HT1080 (cell line): ENCODE results near the gene NSUN7. TPM values are rescaled to one million over a fixed set of nuclear protein-coding genes. Genes with fewer than 3 reads are reported as not detected.

Experiments
- DNase-seq: peaks from one replicate; pipeline ENCODE4 v3.0.0-alpha.2; 2015; ENCODE audit warnings: low read depth
- small RNA-seq: library from RNA; depleted of rRNA; stranded (forward); fragments of <200 nt; gene quantifications from one replicate; pipeline ENCODE3, GENCODE V24; 2014
- total RNA-seq: library from RNA; depleted of rRNA; stranded (reverse); fragments of >200 nt; shearing (Covaris generic); gene quantifications from 2 replicates; pipeline ENCODE4 v1.2.3, GENCODE V29; 2014; rRNA removed

Gene NSUN7
- total RNA-seq, 1 experiment from 2014 or later = not detected

DNA sequence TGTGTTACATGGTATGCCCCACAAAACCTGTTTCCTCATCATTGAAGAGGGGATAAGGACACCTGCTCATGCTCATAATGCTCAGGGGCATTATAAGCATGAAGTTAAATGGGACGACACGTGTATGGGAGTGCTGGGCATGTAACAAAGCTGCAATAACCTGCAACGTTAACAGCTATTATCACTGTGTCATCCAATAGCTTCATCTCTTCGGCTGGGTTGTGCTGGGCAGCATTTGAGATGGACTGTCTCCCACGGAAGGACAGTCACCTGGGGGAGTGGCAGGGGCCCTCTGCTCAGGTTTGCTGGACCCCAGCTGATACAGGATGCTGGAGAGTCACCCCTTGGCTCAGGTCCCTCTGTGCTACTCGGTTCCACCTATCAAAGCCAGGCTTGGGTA is 94.5 kb downstream of the NSUN7 start:
- no peak for DNase-seq

DNA sequence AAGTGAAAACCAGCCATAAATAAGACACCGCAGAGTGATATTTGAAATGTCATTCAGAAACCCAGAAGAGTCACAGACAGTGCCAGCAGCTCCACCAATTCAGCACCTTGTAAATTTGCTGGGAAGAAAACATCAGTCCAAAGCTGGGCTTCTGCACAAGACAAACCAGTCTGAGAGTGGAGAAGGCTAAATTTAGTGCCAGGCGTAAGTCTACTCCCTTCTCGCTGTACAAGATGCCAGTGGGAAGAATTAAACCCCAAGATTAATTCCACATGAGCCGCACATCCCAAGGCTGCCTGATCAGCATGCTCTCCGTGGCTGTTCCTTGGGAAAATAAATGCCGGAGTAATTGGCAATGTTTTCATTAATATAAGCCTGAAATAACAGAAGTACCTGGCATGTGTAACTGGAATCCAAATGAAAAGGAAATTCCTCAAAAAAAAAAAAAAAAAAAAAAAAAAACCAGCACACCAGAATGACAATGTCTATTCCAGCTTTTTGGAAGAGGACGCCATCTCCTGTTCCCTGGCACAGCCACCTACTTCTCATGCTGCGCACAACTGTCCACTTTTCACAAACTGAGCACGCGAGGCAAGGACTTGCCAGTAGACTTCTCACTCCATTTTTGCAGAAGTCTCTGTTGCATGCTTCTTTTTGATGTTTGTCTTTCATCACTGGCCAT is 95.5 kb downstream of the NSUN7 start:
- DNase-seq = no peak

DNA sequence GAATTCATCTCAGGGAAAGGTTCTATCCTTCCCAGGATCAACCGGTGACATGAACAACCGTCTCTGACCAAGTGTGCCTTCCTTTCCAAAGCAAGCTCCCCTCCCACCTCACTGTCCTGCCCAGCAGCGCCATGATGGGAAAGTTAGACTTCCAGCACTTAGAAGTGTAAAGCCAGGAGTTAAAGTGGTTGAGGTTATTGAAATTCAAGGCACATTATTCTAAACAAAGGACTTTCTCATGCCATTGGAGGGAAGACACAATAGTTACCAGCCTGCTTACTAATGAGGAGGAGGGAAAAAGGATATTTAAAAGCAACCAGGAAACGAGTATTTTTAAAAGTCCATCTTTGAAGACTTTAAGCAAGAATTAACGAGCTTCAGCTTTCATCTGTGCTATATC is 96.8 kb downstream of the NSUN7 start:
- DNase-seq = no peak

DNA sequence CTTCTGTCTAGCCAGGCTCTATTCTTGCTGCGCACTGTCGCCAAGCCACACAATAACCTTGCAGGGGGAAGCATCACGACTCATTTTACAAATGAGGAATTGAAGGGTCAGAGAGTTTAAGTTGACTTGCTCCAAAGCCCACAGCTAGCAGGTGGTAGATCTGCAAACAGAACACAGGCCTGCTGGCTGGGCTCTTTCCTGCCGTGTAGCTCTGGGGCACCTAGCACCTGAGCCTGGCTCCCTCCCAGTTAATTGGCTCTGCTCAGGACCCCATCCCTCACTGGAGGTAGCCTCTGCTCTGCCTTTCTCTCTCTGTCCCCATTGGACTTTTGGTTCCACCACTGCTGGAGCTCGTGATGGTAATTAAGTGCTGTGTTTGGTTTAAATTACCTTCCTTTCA is 98.5 kb downstream of the NSUN7 start:
- DNase-seq = no peak

DNA sequence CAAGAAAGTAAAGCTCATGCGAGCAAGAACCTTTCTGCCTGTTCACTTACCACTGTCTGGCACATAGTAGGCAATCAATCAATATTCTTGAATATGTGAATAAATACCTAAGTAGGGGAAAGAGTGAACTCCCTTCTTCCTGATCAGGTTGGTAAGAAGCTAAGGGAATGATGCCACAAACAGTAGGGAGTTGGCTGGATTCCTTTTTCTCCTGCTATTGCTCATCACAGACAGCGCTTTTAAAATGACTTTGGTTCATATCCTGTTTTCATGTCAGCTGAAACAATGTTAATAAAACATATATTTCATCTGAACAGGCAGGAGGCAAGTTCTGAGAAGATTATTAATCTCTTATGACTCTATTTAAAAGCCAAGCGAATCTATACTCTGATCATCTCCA is 99.2 kb downstream of the NSUN7 start:
- DNase-seq = peak; percentile 17

DNA sequence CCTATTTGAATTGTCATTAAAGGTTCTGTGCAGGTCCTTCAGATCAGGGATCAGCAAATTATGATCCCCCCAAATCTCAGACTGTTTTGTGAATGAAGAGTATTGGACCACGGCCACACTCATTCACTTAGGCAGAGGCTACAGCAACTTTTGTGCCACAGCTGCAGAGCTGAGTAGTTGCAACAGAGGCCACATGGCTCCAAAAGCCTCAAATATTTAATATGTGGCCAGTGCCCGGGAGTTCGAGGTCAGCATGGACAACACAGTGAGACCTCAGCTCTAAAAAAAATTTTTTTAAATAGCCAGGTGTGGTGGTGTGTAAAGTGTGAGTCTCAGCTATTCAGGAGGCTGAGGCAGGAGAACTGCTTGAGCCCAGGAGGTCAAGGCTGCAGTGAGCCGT is 100.7 kb downstream of the NSUN7 start:
- no peak for DNase-seq

DNA sequence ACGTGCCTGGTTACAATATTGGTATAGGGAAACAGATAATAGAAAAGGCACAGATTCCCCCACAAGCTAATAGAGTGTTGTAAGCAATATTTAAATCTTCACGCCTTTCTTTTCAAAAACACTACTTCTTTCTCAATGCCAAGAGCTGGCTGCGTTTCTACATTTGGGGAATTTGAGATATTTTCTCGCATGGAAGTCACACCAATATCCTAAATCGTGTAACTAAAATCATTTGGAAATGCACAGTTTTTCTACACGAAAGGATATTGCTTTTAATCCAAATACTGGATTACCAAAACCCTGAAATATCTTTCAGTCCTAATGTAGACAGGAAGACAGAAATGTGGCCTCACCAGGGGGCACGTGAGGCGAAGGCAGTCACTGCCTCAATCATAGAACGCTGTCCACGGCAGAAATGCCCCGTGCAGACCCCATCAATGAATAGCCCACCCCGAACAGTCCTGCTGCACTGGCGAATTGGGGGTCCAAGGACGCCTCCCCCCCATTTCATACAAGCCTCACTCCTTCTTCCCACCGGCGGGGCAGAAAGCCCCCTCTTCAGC is 106.6 kb downstream of the NSUN7 start:
- DNase-seq = no peak

DNA sequence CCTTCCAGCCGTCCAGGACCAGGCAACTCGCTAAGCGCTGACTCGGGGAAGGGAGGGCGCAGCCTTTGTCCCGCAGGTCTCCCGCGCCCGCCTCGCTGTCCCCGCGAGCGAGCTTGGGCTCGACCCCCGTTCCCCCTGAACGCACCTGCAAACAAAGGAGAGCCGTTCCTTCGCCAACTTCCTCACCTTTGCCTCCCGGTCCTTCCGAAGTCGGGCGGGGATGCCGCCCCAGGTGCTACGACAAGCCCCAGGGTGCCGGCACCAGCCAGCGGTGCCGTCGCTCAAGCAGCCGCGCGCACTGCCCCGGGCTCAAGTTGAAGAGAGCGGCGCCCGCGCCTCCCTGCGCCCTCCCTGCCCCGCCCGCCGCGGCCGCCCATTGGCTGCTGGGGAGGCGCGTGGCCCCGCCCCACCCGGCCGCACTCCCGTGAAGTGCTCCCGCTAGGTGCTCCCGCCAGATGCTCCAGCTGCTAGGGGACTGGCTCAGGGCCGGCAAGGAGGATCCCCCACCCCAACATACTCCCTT is 107.1 kb downstream of the NSUN7 start:
- DNase-seq = no peak

DNA sequence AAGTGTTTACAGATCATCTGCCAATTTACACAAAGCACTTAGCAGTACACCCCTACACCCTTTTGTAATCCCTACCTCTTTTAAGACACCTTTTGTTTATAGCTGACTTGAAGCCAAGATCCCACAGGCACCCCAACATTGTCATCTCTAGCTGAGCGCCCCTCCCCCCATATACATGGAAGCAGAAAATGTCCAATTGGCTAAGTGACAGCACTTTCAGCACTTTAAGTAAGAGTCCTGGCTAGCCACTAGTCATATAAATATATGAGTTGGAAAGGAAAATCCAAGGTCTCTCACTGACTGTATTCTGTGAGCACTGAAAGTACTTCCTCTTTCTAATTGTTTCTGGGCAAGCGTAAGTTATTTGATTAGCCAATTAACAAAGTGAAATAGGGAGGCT is 108.2 kb downstream of the NSUN7 start:
- no peak for DNase-seq

DNA sequence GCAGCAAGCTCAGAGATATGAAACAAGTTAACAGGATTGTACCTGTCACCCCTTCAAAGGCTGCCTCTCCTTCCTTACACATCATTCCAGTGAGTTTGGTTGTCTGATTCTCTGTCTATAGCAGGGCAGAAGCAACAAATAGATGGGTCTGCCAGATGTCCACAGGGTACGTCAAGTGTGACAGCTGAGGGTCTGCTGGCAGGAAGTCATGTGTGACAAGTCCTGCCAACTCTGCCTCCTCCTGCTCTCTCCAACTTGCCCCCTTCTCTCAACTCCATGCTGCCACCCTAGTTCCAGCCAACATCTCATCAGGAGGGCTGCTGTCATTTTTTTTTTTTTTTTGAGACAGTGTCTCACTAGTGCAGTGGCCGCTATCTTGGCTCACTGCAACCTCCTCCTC is 109.2 kb downstream of the NSUN7 start:
- no peak for DNase-seq

Small RNA genes within 50 kb of the gene (small RNA-seq; reads per million reads assigned to genes)
- gene RF00019 = not detected

Other genes starting within 250 kb of the NSUN7 start
- 1.2 and 1.5 TPM in 2 replicates for gene RBM47, start 120.1 kb upstream of the NSUN7 start, total RNA-seq